ENCODE measurements around the gene KIF26B.
A peak's percentile ranks its signal among the peaks of the same experiment; 100 is the strongest.

KIF26B gene

GRCh38 chr1:245477941-245478340, 323.2 kb downstream of the KIF26B start:
- no peak for DNase-seq

DNA sequence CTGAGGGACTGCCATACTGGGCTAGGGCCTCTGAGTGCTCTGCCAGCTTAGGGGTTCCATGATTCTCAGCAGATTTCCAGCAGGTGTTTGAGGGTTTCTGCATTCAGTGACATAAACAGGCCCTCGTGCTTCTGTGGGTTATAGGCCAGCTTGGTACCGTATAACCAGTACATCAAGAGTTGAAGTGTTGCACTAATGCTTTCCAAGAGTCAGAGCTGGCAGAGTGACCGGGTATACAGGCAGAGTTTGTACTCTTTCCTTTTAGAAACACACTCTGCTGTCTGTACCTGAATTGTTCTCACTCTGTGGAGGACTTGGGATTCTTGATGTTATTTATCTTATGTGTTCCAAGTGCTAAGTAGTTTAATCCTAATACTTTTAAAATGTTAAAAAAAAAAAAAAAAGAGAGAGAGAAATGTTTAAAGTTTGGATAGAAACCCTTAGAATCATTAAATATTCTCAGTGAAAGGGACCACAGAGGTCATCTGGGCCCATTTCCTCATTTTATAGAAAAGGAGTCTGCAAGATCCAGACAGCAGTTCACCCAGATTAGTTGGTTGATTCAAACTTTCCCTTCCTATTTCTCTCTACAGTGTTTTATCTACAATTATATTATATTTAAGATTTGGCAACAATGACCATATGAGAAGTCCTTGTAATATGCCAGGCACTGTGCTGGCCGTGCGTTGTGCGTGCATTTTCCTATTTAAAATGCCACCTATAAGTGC, 325.8 kb downstream of the KIF26B start:
- no peak for DNase-seq

- no peak for DNase-seq
Measured at GRCh38 chr1:245481261-245481660, 326.5 kb downstream of the KIF26B start.

DNA sequence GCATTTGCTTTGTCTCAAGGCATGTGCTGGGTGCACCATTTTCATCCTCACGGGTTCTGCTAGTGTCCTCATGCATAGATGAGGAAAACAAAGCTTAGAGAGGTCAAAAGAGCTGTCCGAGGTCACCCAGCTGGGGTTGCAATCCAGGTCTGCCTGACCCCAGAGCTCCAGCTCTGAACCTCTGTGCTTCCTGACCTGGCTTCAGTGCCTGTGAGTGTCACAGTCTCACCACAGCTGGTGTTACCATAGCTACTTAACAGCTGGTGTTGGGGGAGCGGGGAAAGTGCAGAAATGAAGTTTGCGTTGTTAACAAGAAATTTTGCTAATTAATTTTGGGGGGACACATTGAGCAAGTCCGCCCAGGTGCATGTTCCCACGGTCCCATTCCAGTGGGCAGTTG, 328.5 kb downstream of the KIF26B start:
- no peak for DNase-seq

GRCh38 chr1:245484176-245484575, 329.4 kb downstream of the KIF26B start:
- DNase-seq: no peak

GRCh38 chr1:245485996-245486395, 331.2 kb downstream of the KIF26B start:
- DNase-seq: no peak

- no peak for DNase-seq
Measured at GRCh38 chr1:245486775-245487470, 332.1 kb downstream of the KIF26B start.

DNA sequence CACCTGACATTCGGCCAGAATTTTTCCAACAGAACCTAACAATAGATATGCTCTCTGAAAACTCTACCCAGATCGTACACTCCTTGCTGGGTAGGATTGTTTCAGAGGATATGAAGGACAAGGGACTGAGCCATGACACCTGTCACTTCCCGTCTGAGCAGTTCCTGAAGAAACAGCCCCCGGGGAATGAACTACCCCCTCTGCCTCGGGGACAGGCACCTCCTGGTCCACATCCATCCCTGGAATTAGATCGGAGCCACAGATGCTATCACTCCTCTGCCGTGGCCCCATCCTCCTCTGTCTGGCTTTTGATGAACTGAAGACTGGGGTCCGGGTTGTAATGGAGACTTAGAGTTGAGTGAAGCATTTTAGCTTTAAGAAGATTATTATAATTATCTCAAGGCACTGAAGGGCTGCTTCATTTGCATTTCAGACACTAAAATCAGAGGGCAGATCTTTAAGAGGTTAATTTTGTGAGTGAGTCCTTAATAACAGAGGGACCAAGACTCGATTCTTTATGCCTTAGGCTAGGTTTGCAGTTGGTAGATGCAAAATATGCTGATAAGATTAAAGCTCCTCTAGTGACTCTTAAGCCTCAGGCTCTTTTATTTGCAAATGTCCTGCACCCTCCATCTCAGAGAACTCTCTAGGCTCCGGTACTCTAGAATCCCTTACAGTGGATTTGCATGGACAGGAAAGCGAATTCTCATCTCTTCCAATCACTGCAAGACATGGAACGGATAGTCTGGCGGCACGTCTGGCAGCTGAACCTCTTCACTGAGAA, 333.8 kb downstream of the KIF26B start:
- DNase-seq: no peak

DNA sequence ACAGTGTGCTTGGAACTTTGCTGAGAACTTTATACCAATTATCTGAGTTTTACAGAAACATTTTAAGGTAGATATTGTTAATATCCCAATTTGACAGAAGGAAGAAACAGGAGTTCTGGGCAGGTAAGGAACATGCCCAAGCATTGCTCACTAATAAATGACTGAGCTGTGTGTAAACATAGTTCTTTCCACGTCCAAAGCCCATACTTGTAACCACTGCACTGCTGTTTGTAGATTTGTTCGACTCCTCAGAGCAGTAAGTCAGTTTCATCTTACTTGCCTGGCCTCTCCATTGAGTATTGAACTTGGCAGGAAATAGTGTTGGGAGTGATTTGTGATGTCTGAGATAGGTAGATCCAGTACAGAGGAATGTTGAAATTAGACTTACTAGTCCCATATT, 335.1 kb downstream of the KIF26B start:
- no peak for DNase-seq

DNA sequence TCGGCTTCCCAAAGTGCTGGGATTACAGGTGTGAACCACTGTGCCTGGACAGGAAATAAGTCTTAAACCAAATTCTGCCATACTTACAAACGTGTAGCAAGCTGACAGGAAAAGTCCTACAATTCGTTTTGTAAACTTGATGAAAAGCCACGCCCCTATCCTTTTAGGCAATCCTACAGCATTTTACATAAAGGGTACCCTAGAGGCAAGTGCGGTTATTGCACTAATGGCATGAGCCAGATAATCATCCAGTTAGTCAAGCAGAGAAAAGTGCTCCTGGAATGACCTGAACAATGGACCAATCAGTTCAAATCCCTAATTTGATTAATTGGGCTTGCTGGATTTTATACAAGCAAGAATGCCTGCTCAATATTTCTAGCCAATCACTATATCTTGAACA, 338.2 kb downstream of the KIF26B start:
- DNase-seq: no peak

DNA sequence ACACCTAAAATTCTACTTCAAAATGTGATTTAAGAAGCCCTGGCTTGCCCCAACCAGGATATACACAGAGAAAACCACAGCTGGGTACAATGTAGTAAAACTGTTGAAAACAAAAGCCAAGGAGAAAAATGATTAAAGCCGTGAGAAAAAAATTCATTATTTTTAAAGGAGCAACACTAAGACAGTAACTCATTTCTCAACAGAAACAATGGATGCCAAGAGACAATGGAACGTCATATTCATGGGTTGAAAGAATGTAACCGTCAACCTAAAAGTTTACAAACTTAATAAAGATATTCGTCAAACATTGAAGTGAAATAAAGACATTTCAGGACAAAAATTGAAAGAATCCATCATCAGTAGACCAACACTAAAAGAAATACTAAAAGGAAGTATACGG, 340.9 kb downstream of the KIF26B start:
- no peak for DNase-seq

- DNase-seq: no peak
Measured at GRCh38 chr1:245500546-245500945, 345.8 kb downstream of the KIF26B start.

DNA sequence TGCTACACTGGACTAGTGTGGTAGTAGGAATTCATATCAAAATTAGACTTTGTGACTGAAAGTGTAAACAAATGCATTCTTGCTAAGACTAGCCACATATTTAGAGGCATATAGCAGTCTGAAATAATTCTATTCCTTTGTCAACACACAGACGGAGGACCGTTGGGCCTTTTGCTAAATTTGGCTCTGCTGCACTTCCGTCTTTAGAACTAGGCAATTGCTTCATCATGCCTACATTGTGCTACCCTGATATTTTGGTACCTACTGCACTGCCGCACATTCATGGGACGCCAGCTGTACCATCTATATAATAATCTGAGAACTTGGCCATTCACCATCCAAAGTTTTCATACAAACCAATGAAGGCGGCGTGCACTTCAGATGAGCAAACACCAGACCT, 346.8 kb downstream of the KIF26B start:
- no peak for DNase-seq

- no peak for DNase-seq
Measured at GRCh38 chr1:245503548-245503947, 348.8 kb downstream of the KIF26B start.

- DNase-seq: no peak
Measured at GRCh38 chr1:245510144-245510543, 355.4 kb downstream of the KIF26B start.

DNA sequence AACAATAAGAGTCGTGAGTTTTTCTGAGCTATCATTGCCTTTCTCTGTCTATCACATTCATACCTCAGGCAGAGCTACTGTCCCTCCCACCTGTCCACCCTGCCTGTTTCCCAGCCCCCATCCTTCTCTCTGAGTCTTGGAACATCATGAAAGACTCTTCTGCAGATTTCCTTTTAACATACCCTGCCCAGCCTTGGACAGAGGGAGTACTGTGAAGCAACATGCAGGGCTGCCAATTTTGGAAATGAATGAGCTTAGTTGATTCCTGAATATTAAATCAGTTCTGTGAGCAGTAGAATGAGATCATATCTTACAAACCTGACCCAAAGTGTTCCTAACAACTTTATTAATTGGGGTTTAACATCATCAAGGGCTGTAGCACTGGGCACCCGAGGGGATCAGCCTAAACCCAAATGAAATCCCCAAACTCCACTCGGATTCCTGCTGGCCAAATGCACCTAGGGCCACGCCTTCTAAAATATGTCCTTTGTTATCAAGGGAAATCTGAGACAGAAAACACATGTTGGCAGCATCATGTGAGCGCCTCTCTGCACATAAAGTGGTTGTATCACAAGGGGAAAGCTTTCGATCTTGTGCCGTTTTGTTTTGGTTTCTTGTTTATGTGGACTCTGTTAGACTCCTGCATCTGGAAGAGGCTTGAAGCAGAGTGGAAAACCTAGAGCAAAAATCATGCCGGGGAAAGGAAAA, 357.6 kb downstream of the KIF26B start:
- peak; percentile 67 for DNase-seq

- DNase-seq: peak; percentile 76
Measured at GRCh38 chr1:245512980-245513578, 358.3 kb downstream of the KIF26B start.

DNA sequence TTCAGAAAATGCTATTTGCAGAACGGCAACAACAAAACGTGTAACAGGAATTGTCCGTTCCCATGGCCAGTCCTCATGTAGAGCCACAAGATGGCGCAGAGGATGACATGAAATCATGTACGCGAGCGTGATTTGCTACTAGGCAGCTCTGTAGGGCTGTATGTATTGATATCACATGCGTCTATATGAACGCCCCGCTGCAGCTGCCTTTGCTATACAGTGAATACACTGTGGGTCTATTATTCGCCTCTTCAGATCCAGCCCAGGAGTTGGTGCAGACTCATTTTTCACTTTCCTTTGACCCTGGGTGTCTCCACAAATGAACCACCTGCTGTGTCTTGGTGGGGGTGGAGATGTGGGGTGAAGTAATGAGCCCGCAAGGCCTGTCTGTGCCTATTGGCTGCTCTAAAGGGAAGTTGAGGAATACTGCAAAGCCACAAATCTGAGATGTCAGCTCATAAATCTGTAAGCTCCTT, 361.5 kb downstream of the KIF26B start:
- no peak for DNase-seq

DNA sequence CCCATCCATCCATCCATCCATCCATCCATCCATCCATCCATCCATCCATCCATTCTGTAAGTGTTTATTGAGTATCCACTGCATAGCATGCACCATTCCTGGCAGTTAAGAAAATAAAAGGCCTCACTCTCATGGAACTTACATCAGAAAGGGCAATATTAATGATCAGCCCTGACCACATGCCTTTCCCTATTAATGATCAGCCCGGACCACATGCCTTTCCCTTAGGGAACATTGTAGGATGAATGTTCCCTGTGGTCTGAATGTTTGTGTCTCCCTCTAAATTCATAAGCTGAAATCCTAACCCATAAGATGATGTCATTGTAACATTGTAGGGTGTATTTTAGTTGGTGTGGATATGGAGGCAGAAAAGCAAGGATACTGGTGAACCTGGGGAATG, 365.8 kb downstream of the KIF26B start:
- DNase-seq: no peak

DNA sequence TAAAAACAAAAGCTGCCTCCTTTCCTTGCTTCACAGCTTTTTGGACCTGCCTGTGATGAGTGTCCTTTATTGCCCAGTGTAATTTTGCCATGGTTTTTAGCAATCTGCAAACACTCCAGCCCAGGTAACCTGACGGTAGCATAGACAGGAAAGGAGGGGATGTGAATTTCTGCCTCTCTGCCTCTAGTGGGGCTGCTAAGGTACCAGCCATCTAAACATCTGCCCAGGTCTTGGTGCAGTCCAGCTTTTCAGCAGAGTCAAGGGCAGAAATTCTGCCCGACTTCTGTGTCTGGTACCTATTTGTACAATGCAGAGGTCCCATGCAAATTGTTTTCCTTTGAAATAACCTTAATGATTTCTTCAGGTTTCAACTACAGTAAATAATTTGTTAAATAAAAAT, 371.4 kb downstream of the KIF26B start:
- DNase-seq: no peak

DNA sequence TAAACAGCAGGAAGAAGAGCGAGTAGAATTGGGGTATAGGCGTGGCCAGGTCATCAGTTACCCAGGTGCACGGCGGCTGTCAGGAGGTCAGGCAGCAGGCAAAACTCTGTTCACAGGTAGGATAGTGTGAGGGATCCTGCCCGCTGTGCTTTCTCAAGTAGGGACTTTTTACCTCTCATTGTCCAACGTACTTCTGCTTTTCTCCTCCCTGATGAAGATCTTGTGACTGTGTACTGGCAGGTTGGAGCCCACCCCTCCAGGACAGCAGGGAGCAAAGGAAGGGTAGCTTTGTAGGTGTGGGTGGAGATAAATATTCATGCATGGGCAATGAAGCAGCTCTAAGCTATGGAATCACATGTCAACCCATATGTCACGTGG, 373.5 kb downstream of the KIF26B start:
- DNase-seq: no peak

GRCh38 chr1:245530937-245531336, 376.2 kb downstream of the KIF26B start:
- DNase-seq: no peak

DNA sequence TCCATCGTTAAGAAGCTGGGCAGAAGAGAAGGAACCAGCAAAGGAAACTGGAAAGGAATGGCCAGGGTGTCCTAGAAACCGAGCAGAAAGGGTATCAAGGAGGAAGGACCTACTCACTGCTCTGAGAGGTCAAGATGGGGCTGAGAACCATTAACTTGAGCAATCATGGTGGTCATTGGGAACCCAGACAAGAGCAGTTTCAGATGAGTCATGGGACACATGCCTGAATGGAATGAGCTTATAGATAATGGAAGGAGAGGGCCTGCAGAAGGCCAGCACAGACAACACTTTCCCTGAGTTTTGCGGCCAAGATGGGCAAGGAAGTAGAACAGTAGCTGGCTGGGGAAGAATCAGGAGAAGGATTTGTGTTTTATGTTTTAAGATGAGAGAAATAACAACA, 383.2 kb downstream of the KIF26B start:
- no peak for DNase-seq
